ENCODE data around the gene TNFSF13. TPM values are rescaled to one million over a fixed set of nuclear protein-coding genes. Genes with fewer than 3 reads are reported as not detected.

Gene TNFSF13
- total RNA-seq, 1 donor from 2014 or later = 5.2 TPM

- TF ChIP-seq, protein P1, sequence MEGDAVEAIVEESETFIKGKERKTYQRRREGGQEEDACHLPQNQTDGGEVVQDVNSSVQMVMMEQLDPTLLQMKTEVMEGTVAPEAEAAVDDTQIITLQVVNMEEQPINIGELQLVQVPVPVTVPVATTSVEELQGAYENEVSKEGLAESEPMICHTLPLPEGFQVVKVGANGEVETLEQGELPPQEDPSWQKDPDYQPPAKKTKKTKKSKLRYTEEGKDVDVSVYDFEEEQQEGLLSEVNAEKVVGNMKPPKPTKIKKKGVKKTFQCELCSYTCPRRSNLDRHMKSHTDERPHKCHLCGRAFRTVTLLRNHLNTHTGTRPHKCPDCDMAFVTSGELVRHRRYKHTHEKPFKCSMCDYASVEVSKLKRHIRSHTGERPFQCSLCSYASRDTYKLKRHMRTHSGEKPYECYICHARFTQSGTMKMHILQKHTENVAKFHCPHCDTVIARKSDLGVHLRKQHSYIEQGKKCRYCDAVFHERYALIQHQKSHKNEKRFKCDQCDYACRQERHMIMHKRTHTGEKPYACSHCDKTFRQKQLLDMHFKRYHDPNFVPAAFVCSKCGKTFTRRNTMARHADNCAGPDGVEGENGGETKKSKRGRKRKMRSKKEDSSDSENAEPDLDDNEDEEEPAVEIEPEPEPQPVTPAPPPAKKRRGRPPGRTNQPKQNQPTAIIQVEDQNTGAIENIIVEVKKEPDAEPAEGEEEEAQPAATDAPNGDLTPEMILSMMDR (IDR thresholded peaks at IDR 0.05; ENCODE audit: unreplicated experiment) = no peak
- peak overlapping the region; percentile 98 for H3K4me3 Mint-ChIP-seq
- peak overlapping the region; percentile 73 for H3K27ac Mint-ChIP-seq
- no peaks in the 10 kb centered on the region for H3K9me3 Mint-ChIP-seq
- H3K36me3 Mint-ChIP-seq = peaks cover 22% of the 10 kb centered on the region
- no peaks in the 10 kb centered on the region for H3K27me3 Mint-ChIP-seq (ENCODE audit: low read depth)
- no peak for DNase-seq (ENCODE audit: low spot score in 2 of 2, unreplicated experiment in 2 of 2)
- peaks cover 43% of the 10 kb centered on the region for H3K4me1 Mint-ChIP-seq
Observed at GRCh38 chr17:7582396-7583252, 24.1 kb downstream of the TNFSF13 start.

GRCh38 chr17:7583253-7584109, 24.9 kb downstream of the TNFSF13 start, which contains the start of gene MPDU1:
MPDU1 (plus strand) TSS chr17:7583852; CDS start chr17:7583863, 11 bp downstream.
- peaks cover 48% of the 10 kb centered on the region for H3K4me1 Mint-ChIP-seq
- H3K36me3 Mint-ChIP-seq = peaks cover 15% of the 10 kb centered on the region
- peak within 1 kb of the TSS; percentile 98 for H3K4me3 Mint-ChIP-seq
- H3K9me3 Mint-ChIP-seq = no peaks in the 10 kb centered on the region
- peak; percentile 96 to 97 for DNase-seq (ENCODE audit: low spot score in 2 of 2, unreplicated experiment in 2 of 2)
- TF ChIP-seq, protein P1 (IDR thresholded peaks at IDR 0.05; ENCODE audit: unreplicated experiment) = no peak
- H3K27ac Mint-ChIP-seq = peak within 1 kb of the TSS; percentile 100
- H3K27me3 Mint-ChIP-seq (ENCODE audit: low read depth) = no peaks in the 10 kb centered on the region

DNA sequence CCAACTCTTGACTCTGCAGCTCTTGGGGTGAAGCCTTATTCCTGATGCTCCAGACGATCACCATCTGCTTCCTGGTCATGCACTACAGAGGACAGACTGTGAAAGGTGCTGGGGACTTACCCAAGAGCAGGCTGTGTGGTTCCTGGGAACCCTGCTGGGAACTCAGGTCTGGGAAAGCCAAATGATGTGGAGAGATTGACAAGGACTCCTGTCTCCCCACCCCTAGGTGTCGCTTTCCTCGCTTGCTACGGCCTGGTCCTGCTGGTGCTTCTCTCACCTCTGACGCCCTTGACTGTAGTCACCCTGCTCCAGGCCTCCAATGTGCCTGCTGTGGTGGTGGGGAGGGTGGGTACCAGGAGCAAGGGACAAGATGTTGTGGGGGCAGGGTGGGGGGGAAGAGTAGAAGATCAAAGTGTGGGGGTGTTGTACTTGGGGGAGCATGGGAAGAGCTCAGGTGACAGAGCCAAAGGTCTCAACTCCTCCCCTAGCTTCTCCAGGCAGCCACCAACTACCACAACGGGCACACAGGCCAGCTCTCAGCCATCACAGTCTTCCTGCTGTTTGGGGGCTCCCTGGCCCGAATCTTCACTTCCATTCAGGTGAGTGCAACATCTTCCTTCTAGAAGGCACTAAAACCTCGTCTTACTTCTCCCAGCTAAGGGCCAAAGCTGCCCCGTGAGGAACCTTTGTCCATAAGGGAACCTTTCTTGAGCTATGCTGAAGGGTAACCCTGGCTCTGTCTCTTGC, 28.3 kb downstream of the TNFSF13 start:
- no peaks in the 10 kb centered on the region for H3K27me3 Mint-ChIP-seq (ENCODE audit: low read depth)
- TF ChIP-seq, protein P1 (IDR thresholded peaks at IDR 0.05; ENCODE audit: unreplicated experiment) = no peak
- no peaks in the 10 kb centered on the region for H3K9me3 Mint-ChIP-seq
- no peak overlapping the region for H3K27ac Mint-ChIP-seq
- no peak overlapping the region for H3K4me3 Mint-ChIP-seq
- DNase-seq (ENCODE audit: low spot score in 2 of 2, unreplicated experiment in 2 of 2) = no peak
- peaks cover 40% of the 10 kb centered on the region for H3K4me1 Mint-ChIP-seq
- peaks cover 14% of the 10 kb centered on the region for H3K36me3 Mint-ChIP-seq

GRCh38 chr17:7587420-7588151, 29.0 kb downstream of the TNFSF13 start:
- Mint-ChIP-seq H3K27me3 (ENCODE audit: low read depth) (no peaks in the 10 kb centered on the region), H3K4me3 (no peak overlapping the region), H3K27ac (peak overlapping the region; percentile 30), H3K36me3 (peaks cover 14% of the 10 kb centered on the region), H3K9me3 (no peaks in the 10 kb centered on the region), H3K4me1 (peaks cover 34% of the 10 kb centered on the region)
- DNase-seq (ENCODE audit: low spot score in 2 of 2, unreplicated experiment in 2 of 2) = no peak
- TF ChIP-seq, protein P1 (IDR thresholded peaks at IDR 0.05; ENCODE audit: unreplicated experiment) = no peak
